Endothelial cell of umbilical vein (primary cell): ENCODE results near the gene NUP155. TPM values are rescaled to one million over a fixed set of nuclear protein-coding genes. Genes with fewer than 3 reads are reported as not detected.

ENCODE experiments used
- BruUV-seq: library from RNA; stranded (reverse); fragments of 400-500 nt; replicated peaks from 2 replicates; lab custom pipeline; 2021; lab: Mats Ljungman, UMichigan
- CTCF ChIA-PET: fragments of 300-600, 350-600 bp; sonication (Branson Sonifier 250); formaldehyde crosslinking; loops from one replicate; lab custom pipeline; 2021; ENCODE audit warnings: antibody characterized with exemption, inconsistent platforms; lab: Charles Lee
- POLR2A ChIA-PET: fragments of 300-600, 350-600 bp; sonication (Branson Sonifier 250); formaldehyde crosslinking; loops from one replicate; lab custom pipeline; 2021; ENCODE audit warnings: antibody characterized with exemption, inconsistent platforms; lab: Charles Lee
- DNase-seq: peaks from one replicate; pipeline ENCODE4 v3.0.0-alpha.2; 2011; ENCODE audit warnings: low read depth, low spot score
- FAIRE-seq: peaks from 2 replicates; lab custom pipeline; 2011; peaks lifted over from hg19 to GRCh38; lab: Jason Lieb, UNC
- H2AFZ ChIP-seq: 2 replicates; pipeline ENCODE4 v1.6.0; 2012; ENCODE audit warnings: low read depth, low read length, control low read depth, inconsistent platforms
- H3K27ac ChIP-seq: 2 replicates; pipeline ENCODE4 v1.5.1; 2011; ENCODE audit warnings: low read depth, mild to moderate bottlenecking, control low read depth, low read length, moderate library complexity; ENCODE audit not compliant: insufficient read depth
- H3K27me3 ChIP-seq, 2 experiments: 2 replicates each; pipeline versions ENCODE4 v1.6.0 to v1.6.1; 2011; ENCODE audit warnings: low read length in 2 of 2, mixed read lengths in 1 of 2; ENCODE audit not compliant: control insufficient read depth in 2 of 2, insufficient read depth in 2 of 2
- H3K36me3 ChIP-seq, 2 experiments: 2 replicates in 1 of 2; 3 replicates in 1 of 2; pipeline ENCODE4 v1.5.1; 2011; ENCODE audit warnings: low read length in 2 of 2, mild to moderate bottlenecking in 1 of 2, moderate library complexity in 1 of 2; ENCODE audit not compliant: control insufficient read depth in 2 of 2, insufficient read depth in 2 of 2; ENCODE audit errors: extremely low read depth in 1 of 2
- H3K4me1 ChIP-seq: 3 replicates; pipeline ENCODE4 v1.5.1; 2011; ENCODE audit warnings: mild to moderate bottlenecking, low read length; ENCODE audit not compliant: control insufficient read depth, insufficient read depth; ENCODE audit errors: extremely low read depth
- H3K4me2 ChIP-seq: 2 replicates; pipeline ENCODE4 v1.6.1; 2011; ENCODE audit warnings: low read length, control low read depth, mixed read lengths; ENCODE audit not compliant: insufficient read depth
- H3K4me3 ChIP-seq, 3 experiments: fragments of 200-600 bp in 1 of 3; sonication (generic), shearing (Covaris generic) in 1 of 3; replicated peaks in 1 of 3; 2 replicates each; pipeline ENCODE4 v1.5.1; 2011 to 2016; ENCODE audit warnings: control low read depth in 3 of 3, low read length in 3 of 3, mild to moderate bottlenecking in 2 of 3, inconsistent platforms in 1 of 3, low read depth in 1 of 3, moderate library complexity in 1 of 3; ENCODE audit not compliant: insufficient read depth in 1 of 3
- H3K79me2 ChIP-seq: 2 replicates; pipeline ENCODE4 v1.6.0; 2012; ENCODE audit warnings: low read length, inconsistent platforms; ENCODE audit not compliant: control insufficient read depth, insufficient read depth
- H3K9ac ChIP-seq: replicated peaks from 2 replicates; pipeline ENCODE3; 2011; ENCODE audit warnings: low read length, control low read depth; ENCODE audit not compliant: insufficient read depth; ENCODE audit errors: extremely low read depth
- H3K9me1 ChIP-seq: replicated peaks from 3 replicates; pipeline ENCODE4 v1.6.0; 2011; ENCODE audit warnings: mild to moderate bottlenecking, low read length; ENCODE audit not compliant: control insufficient read depth, insufficient read depth; ENCODE audit errors: extremely low read depth
- H3K9me3 ChIP-seq: replicated peaks from 2 replicates; pipeline ENCODE4 v1.5.1; 2012; ENCODE audit warnings: low read length, inconsistent platforms; ENCODE audit not compliant: control insufficient read depth, insufficient read depth
- H4K20me1 ChIP-seq: replicated peaks from 2 replicates; pipeline ENCODE3; 2011; ENCODE audit warnings: mild to moderate bottlenecking, low read length; ENCODE audit not compliant: control insufficient read depth, insufficient read depth; ENCODE audit errors: extremely low read depth
- EZH2 ChIP-seq: IDR thresholded peaks from 2 replicates; pipeline ENCODE4 v1.6.1; 2012; ENCODE audit warnings: borderline replicate concordance, low read depth, mild to moderate bottlenecking, moderate library complexity, low read length, inconsistent platforms; ENCODE audit not compliant: severe bottlenecking
- GATA2 ChIP-seq: IDR thresholded peaks from 2 replicates; pipeline ENCODE4 v1.7.0; 2011; ENCODE audit warnings: low read depth, mild to moderate bottlenecking, moderate library complexity, mixed read lengths, low read length; ENCODE audit not compliant: insufficient read length, insufficient read depth
- JUN ChIP-seq: IDR thresholded peaks from 2 replicates; pipeline ENCODE4 v1.6.1; 2011; ENCODE audit warnings: borderline replicate concordance, low read depth; ENCODE audit not compliant: insufficient read length, insufficient read depth
- POLR2A ChIP-seq: IDR thresholded peaks from 2 replicates; pipeline ENCODE4 v1.6.1; 2012; ENCODE audit warnings: low read depth, mild to moderate bottlenecking, control low read depth, low read length
- POLR2AphosphoS5 ChIP-seq: IDR thresholded peaks from 2 replicates; pipeline ENCODE4 v1.6.1; 2012; ENCODE audit warnings: low read depth, mild to moderate bottlenecking, control low read depth, low read length, moderate library complexity; ENCODE audit not compliant: insufficient read depth
- dilution Hi-C: fragments of 300-500 bp; cut with MboI; formaldehyde crosslinking; loops from one replicate; pipeline ENCODE4 v1.15.0; 2019; ENCODE audit warnings: low sequenced_read_pairs; ENCODE audit not compliant: extremely low pct_ligation_motif_present
- intact Hi-C: fragments of 100-400 bp; cut with micrococcal nuclease; formaldehyde crosslinking; loops from one replicate; pipeline ENCODE4 v1.10.0; 2022
- polyA plus RNA-seq, 4 experiments: library from polyadenylated mRNA; depleted of rRNA in 3 of 4; stranded (reverse) in 3 of 4; unstranded in 1 of 4; fragments of >200 nt; gene quantifications; 2 replicates each; pipeline versions ENCODE4 v1.2.1 to v1.2.3, GENCODE V29; 2011 to 2012; ENCODE audit warnings: missing spikeins in 1 of 4
- total RNA-seq: library from RNA; stranded (reverse); gene quantifications from 2 replicates; pipeline ENCODE4 v1.2.3, GENCODE V29; 2021
- TF ChIP-seq, protein P1 (sequence below), 2 donors: IDR thresholded peaks; 1 replicate in 1 of 2; 2 replicates in 1 of 2; pipeline ENCODE4 v1.5.1; 2011; ENCODE audit warnings: low read length in 2 of 2, mild to moderate bottlenecking in 2 of 2, moderate library complexity in 2 of 2, control low read depth in 1 of 2, inconsistent platforms in 1 of 2, low read depth in 1 of 2; ENCODE audit not compliant: insufficient read depth in 1 of 2; ENCODE audit errors: extremely low read depth in 1 of 2
- TF ChIP-seq, protein P2 (sequence below): IDR thresholded peaks from 2 replicates; pipeline ENCODE4 v1.6.1; 2011; ENCODE audit not compliant: insufficient read depth, insufficient read length

NUP155 gene
- total and polyA plus RNA-seq, 2 donors (not counting 3 experiments of a cell fraction or from before 2014, with no cell fraction given): 11.1 to 36.6 TPM

DNA sequence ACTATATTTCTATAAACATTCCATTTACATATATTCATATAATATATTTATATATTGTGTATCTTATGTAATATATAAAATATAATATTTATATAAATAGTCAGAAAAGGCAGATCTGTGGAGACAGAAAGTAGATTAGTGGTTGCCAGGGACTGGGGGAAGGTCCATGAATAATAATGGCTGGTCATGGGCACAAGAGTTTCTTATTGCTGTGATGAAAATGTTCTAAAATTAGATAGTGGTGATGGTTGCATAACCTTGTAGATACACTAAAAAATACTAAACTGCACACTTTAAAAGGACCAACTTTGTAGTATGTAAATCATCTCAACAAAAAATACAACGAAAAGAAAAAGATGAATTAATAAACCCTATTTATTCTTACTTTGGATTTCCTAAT is 47.3 kb downstream of the NUP155 start:
- no TSS peak for BruUV-seq
- ChIA-PET CTCF (no interaction called here), POLR2A (no interaction called here)
- Histone ChIP-seq H4K20me1 (no peaks in the 10 kb centered on the region), H3K79me2 (no peaks in the 10 kb centered on the region), H3K9me3 (no peaks in the 10 kb centered on the region), H3K27me3 (no peaks in the 10 kb centered on the region), H3K36me3 (peaks cover 12 to 14% of the 10 kb centered on the region in 2 experiments), H3K27ac (no peak overlapping the region), H2AFZ (no peak overlapping the region), H3K4me3 (no peak overlapping the region), H3K4me2 (no peak overlapping the region), H3K9me1 (no peaks in the 10 kb centered on the region), H3K4me1 (no peaks in the 10 kb centered on the region), H3K9ac (no peak overlapping the region)
- TF ChIP-seq GATA2 (no peak), EZH2 (no peak), POLR2AphosphoS5 (no peak), POLR2A (no peak), JUN (no peak)
- TF ChIP-seq, protein P1, sequence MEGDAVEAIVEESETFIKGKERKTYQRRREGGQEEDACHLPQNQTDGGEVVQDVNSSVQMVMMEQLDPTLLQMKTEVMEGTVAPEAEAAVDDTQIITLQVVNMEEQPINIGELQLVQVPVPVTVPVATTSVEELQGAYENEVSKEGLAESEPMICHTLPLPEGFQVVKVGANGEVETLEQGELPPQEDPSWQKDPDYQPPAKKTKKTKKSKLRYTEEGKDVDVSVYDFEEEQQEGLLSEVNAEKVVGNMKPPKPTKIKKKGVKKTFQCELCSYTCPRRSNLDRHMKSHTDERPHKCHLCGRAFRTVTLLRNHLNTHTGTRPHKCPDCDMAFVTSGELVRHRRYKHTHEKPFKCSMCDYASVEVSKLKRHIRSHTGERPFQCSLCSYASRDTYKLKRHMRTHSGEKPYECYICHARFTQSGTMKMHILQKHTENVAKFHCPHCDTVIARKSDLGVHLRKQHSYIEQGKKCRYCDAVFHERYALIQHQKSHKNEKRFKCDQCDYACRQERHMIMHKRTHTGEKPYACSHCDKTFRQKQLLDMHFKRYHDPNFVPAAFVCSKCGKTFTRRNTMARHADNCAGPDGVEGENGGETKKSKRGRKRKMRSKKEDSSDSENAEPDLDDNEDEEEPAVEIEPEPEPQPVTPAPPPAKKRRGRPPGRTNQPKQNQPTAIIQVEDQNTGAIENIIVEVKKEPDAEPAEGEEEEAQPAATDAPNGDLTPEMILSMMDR (IDR thresholded peaks at IDR 0.05; ENCODE audit: extremely low read depth in 1 of 2, insufficient read depth in 1 of 2, low read depth in 1 of 2, low read length in 2 of 2): no peak
- TF ChIP-seq, protein P2, sequence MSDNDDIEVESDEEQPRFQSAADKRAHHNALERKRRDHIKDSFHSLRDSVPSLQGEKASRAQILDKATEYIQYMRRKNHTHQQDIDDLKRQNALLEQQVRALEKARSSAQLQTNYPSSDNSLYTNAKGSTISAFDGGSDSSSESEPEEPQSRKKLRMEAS: no peak
- intact Hi-C loops (no loop called here), dilution Hi-C loops (no loop called here)
- FAIRE-seq (no peak), DNase-seq (no peak)
